ENCODE measurements around the gene MYLK.

DNA sequence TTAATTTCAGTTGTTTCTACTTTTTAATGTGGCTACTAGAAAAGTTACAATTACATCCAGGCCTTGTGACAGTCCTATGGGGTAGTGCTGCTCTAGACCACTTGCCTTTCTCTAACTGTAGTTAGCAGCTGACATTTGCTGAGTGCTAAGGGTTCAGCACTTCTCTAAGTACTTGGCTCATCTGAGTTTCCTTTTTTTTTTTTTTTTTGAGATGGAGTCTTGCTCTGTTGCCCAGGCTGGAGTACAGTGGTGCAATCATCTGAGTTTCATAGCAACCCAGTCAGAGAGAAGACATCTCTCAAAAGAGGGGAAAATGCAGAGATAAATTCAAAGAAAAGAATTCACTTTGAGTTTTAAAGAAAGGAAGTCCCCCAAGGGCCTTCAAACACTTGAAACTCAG is 130.8 kb downstream of the MYLK start:
- TF ChIP-seq, protein P1, sequence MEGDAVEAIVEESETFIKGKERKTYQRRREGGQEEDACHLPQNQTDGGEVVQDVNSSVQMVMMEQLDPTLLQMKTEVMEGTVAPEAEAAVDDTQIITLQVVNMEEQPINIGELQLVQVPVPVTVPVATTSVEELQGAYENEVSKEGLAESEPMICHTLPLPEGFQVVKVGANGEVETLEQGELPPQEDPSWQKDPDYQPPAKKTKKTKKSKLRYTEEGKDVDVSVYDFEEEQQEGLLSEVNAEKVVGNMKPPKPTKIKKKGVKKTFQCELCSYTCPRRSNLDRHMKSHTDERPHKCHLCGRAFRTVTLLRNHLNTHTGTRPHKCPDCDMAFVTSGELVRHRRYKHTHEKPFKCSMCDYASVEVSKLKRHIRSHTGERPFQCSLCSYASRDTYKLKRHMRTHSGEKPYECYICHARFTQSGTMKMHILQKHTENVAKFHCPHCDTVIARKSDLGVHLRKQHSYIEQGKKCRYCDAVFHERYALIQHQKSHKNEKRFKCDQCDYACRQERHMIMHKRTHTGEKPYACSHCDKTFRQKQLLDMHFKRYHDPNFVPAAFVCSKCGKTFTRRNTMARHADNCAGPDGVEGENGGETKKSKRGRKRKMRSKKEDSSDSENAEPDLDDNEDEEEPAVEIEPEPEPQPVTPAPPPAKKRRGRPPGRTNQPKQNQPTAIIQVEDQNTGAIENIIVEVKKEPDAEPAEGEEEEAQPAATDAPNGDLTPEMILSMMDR (IDR thresholded peaks at IDR 0.05), result no peak
- TF ChIP-seq POLR2A (IDR thresholded peaks at IDR 0.05), result no peak
